GM19455 (cell line): ENCODE measurements around the gene MICAL3.
"Not testable (repeated sequence)": the region's sequence is repeated elsewhere in the genome, so short reads cannot be mapped to it uniquely, and the experiment has no call there.

Experiments
- ATAC-seq: cut with Tn5 transposase; IDR thresholded peaks from one replicate; pipeline ENCODE4 v1.9.1; 2021; ENCODE audit not compliant: unreplicated experiment

MICAL3 gene

DNA sequence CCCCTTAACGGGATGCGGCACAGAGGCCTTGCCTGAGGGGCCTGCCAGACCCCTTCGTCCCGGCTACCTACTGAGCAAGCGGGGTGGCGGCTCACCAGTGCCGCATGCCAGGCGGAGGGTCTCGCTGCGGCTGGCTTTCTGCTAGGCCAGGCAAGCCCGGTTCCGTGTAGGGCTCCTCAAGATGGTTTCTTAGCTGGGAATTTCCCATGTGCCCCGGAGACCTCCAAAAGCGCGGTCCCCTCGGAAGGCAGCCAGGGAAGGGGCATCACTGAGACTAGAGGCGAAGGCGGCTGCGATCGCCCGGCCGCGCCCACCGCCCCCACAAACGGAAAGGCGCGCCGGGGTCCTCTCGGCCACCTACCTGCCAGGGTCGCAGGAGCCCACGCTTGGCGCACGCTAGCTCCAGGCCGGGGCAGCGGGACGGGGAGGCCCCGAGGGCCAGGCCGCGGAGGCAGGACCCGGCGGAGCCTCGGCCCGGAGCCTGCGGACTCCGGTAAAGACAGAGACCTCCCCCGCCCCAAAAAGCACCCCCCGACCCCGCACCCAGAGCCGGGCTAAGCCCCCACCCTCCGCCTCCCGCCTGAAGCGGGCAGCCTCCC, 23.8 kb downstream of the MICAL3 start:
- ATAC-seq = no peak

DNA sequence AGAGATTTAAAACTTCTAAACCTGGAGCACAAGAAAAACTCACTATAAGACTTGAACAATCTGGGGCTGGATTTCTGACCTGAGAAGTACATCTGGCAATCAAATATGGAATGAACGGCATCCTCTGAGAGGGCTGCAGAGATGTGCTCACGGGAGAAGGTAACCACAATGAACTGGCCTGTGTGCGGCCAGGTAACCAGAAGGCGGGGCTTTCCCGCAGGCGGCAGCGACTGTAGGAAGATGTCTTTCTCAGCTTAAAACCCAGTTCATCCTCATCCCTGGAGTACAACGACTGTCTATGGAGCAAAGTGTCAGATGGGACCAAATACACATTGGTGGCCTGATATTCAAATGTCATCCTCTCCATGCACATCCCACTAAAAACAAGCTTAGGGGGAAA, 24.5 kb downstream of the MICAL3 start:
- ATAC-seq = no peak

DNA sequence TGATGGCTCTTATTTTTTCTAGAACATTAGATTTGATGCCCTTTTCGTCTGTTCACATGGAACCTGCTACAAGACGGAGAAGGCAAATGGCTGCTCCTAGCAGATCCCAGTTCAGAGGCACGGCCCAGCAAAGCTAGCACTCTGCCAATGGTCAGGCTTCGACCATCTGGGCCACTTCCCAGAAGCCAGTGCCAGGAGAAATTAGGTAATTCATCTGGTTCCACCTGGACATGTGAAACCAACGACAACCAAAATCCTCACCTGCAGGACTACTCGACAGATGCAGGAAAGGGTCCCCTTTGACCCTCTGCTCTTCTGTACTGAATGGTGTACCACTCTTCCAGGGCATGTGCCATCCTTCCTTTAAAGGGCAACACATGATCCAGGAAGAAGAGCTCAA, 25.4 kb downstream of the MICAL3 start:
- ATAC-seq = no peak

DNA sequence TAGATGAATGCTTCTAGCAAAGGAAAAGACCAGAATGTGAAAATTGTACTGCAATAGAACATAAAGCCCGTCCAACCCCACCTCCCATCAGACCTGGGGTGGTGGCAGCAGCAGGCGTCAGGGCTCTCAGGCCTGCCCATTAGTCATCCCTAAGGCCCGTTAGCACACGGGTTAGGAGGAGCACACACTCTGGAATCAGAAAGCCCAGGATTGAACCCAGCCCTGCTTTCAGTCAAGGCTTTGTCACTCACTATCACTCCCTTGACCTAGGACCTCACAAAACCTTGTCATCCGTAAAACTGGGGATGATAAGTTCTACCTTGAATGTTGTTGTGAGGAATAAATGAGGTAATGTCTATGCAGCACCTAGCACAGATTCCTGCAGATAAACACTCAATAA, 26.9 kb downstream of the MICAL3 start:
- no peak for ATAC-seq

DNA sequence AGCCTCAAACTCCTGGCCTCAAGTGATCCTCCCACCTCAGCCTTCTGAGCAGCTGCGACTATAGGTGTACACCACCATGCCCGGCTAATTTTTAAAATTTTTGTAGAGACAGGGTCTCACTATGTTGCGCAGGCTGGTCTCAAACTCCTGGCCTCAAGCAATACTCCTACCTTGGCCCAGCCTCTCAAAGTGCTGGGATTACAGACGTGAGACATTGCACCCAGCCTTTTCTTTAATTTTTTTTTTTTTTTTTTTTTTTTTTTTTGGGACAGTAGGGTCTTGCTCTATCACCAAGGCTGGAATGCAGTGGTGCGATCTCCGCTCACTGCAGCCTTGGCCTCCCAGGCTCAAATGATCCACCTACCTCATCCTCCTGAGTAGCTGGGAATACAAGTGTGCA, 29.1 kb downstream of the MICAL3 start:
- not testable (repeated sequence) for ATAC-seq

DNA sequence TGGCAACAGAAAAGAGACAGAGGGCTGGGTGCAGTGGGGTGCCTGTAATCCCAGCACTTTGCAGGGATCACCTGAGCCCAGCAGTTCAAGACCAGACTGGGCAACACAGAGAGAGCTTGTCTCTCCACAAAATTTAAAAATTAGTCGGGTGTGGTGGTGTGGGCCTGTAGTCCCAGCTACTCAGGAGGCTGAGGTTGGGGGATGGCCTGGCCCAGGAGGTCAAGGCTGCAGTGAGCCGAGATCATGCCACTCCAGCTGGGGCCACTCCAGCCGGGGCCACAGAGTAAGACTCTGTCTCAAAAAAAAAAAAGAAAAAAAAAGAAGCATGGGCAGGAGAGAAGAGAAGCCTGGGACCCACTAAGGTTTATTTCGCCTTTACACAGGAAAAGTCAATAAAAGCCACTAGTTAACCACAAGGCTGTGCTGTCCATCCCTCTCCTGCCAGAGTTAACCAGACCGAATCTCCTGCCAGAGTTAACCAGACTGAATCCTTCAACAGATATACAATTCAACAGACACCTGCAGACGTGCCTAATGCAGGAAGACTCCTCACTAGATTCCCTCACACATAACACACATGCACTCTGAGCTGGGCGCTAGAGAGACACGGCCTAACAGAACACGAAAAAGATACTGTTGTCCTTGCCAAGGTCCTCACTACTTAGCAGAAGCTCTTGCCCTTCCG, 29.8 kb downstream of the MICAL3 start:
- no peak for ATAC-seq

DNA sequence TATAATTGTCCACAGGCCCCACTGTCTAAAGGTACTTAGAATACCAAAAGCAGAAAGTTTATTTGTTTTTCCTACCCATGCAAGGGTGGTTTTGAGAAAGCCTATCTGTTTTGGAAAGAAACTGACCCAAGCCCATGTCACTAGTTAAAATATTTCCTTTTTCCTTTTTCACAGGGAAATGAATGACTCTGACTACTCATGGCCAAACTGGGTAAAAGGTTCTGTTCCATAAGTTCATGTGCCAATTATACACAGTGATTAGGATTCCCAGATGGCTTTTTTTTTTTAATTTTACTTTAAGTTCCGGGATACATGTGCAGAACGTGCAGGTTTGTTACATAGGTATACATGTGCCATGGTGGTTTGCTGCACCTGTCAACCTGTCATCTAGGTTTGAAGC, 31.4 kb downstream of the MICAL3 start:
- ATAC-seq = not testable (repeated sequence)

DNA sequence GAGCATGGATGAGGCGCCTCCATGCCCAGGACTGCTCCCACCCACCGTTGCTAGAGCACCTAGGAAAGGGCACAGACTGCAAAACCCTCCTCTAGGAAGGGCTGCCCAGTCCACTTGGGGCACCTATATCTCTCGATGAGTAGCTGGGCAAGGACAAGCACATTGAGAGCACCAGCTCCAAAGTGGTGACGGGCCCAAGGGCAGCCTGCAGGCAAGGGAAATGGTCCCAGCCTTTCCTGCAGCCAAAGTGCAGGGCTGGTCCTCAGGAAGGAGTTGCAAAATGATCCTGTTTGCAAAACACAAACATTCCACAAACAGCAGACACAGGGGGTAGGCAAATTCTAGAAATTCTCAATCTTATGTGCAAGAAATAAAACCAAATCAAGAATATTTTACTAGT, 32.4 kb downstream of the MICAL3 start:
- ATAC-seq = not testable (repeated sequence)

DNA sequence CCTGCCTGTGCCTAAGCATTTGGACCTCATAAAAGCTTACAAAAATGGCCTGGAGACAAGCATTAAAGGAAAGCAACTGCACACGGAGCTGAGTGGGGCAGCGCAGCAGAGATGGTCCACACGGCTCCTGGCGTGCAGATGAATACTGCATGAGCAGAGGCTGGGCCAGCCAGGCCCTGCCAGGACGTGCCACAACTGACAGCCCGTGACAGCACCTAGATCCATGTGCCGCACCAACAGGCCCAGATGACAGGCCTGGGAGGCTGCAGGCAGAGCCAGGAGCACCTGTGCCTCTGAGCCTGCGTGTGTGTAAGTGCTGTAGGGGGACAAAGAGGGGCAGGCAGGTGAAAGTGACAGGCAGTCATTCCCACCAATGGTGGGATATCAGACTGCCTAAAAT, 33.4 kb downstream of the MICAL3 start:
- no peak for ATAC-seq

DNA sequence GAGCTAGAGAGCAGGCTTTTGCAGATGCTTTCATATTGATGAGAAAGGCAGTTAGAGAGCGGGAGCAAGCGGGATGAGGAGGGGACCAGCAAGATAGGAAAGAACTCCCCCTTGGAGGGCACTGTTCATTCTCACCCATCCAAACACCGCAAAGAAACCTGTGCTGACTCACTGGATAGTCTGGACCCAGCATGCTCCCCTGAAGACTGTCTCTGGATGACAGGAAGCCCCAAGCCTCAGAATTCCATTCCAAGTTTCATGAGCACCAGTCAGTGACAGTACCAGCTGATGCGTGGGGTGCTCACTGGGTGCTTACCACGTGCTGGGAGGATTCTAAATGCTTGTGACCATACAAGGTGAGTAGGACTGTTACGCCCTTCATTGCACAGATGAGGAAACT, 34.2 kb downstream of the MICAL3 start:
- no peak for ATAC-seq

DNA sequence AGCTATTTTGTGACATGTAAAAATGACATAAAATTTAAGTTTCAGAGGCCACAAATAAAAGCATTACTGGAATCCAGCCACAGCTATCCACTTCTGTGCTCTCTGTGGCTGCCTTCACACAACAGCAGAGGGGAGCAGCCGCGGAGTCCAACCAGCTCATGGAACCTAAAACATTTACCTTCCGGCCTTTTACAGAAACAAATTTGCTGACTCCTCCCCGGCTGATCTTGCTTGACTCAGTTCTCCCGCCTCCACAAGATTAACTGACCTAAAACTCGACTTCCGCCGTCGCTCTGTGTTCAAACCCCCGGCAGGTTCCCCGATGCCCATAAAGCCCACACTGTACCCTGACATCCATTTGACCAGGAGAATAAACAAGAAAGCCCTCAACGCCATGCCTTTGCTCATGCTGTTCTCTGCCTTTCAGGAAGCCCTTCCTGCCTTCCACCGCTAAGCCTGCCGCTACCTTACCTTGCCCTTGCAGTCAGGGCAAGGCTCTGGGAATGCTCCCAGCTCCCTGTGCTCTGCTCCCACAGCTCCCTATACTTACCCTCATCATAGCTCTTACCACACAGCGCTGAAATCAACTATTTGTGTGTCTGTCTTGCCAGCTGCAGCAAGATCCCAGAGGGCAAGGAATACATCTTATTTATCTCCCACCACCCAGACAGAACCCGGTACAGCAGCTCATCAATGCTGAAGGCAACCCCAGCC, 35.4 kb downstream of the MICAL3 start:
- no peak for ATAC-seq

DNA sequence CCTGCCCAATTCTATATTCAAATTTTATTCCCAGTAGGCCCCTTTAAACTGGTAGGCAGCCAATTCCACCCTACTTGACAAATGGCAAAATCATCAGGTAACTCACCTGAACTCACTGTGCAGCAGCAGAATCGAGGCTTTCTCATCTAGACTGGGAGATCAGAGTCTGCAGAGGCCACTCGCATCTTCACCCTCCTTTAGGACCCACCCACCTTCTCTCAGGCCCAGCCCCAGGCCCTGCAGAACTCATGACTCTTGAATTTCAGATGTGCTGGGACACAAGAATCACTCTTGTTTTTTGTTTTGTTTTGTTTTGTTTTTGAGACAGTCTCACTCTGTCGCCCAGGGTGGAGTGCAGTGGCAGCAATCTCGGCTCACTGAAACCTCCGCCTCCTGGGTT, 38.8 kb downstream of the MICAL3 start:
- no peak for ATAC-seq

DNA sequence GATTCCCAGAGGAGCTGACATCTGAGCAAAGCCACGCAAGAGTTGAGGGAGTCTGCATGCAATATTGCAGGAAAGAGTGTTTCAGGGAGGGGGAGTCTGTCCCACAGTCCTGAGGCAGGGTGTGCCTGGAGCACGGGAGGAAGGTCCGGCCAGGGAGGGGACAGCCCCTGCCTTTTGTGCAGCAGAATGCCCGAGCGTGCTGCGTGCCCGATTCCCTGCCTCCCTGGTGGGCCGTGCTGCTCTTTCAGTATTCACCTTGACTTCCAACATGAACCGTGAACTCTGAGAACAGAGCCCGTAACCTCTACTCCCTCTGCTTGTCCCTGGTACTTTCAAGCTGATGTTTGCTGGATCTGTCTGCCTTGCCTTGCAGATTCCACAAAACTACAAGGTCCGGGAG, 39.3 kb downstream of the MICAL3 start:
- ATAC-seq = not testable (repeated sequence)

DNA sequence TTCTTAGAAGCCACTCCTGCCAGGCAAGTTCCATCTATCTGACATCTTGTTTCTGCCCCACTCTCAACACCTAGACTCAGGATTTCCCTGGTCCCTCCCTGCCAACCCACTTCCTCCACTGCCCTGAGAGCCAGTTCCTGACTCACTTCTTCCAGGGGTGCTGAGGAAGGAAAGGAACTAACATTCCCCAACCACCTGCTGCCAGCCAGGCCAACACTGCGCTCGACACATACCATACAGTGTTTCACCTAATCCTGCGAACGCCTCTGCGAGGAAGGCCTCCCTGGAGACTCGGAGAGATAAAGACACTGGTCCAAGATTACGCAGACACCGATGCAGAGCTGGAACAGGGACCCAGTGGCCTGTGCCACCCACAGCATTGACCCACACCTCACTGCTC, 40.2 kb downstream of the MICAL3 start:
- no peak for ATAC-seq

DNA sequence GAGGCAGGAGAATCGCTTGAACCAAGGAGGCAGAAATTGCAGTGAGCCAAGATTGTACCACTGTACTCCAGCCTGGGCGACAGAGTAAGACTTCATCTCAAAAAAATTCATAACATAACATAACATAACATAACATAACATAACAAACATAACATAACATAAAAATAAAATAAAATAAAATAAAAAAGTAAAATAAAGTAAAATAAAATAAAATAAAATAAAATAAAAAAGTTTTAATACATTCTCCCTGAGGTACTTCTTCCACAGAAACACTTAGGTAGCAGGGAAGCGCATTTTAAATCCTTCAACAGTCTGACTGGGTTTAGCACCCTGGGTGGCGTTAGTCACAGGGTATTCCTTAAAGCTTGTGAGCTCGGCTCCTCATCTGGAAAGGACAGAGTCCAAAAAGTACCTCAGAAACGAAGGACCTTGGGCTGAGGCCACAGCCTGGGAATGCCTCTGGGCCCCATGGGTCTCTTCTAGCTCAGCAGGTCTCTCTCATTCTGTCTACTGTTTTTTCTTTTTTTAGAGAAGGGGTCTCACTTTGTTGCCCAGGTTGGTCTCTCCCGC, 41.7 kb downstream of the MICAL3 start:
- ATAC-seq = no peak

DNA sequence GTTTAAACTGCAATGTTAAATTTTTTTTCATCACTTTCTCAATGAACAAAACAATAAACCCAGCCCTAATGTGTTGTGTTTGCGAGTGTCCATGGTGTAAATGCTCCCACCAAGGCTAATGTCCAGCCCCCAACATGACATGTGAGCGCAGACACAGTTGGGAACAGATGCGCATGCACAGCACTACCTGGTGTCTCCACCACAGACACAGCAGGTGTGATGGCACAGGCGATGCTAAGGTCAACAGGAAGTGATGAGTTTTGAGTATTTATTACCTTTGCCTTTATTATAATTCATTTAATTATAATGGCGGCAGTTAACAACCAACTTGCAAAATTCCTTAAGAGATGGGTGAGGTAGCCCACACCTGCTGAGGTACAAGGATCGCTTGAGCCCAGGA, 42.9 kb downstream of the MICAL3 start:
- no peak for ATAC-seq

DNA sequence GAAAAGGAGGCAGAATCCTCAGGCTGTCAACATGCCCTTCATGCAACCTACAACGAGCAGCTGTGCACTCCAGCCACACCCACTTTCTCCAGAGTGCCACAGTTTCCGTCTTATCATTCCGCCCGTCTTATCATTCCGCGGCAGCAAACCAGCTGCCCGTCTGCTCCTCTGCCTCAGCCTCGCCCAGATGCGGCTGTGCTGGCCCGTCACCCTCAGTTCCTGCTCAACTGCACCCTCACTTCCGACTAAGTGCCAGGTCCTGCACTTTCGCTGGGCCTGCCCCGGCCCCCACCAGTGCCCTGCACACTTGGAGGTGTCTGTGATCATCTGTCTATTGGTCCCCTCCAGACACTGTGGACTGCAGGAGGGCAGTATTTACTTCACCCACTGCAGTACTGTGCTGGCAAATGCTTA, 43.7 kb downstream of the MICAL3 start:
- no peak for ATAC-seq

DNA sequence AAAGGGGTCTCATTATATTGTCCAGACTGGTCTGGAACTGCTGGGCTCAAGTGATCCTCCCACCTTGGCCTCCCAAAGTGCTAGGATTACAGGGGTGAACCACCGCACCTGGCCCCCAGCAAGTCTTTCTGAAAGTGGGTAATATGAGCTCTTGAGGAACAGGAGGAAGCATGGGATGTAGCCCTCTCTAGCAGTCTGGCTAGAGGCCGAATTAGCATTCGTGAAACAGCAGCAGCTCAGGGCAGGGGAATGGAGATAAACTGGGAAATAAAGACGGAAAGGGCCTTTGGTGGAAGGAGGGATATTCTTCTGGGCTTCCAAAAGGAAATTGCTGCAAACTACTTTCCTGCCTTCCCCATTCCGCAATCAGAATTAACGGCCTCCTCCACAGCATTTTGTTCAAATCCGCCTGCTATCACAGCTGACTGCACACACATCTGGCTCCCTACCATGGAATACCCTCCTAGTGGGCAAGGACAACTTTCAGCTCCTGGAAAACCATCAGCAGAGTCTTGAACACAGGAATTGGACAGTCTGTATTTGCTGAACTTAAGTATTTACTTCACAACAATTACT, 44.3 kb downstream of the MICAL3 start:
- no peak for ATAC-seq

DNA sequence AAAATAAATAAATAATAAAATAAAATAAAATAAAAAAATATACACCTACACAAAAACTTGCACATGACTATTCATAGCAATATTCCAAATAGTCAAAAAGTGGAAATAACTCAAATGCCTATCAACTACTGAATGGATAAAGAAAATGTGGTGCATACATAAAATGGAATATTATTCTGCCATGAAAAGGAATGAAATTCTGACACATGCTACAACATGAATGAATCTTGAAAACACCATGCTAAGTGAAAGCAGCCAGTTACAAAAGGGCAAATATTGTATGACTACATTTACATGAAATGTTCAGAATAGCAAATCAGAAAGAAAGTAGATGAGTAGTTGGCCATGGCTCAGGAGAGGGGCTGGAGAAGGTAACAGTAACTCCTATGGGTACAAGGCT, 46.3 kb downstream of the MICAL3 start:
- ATAC-seq = no peak

DNA sequence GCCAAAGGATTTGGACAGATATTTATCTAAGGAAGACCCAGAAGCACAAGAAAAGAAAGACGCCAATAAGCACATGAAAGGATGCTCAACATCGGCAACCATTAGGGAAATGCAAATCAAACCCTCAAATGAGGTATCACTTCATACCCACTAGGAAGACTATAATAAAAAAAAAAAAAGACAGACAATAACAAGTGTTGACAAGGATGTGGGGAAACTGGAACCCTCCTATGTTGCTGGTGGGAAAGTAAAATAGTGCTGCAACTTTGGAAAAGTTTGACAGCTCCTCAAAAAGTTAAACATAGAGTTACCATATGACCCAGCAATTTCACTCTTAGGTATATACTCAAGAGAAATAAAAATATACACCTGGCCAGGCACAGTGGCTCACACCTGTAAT, 47.0 kb downstream of the MICAL3 start:
- no peak for ATAC-seq

DNA sequence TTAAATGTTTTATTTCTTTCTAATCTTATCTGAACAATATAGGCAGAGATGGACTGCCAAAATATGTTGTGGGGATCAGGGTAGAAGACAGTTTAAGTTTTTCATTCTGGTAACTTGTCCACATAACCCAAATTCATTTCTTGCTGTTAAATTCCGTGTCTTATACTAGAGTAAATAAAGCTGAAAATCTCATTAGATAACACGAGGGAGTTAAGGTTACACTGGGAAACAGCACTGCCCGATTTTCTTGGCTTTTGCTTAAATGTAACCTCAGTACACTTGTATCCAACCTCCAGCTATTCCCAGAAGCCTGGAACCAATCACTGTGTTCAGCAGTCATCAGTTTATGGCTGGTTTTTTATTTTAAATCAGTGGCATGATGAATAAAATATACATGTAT, 48.2 kb downstream of the MICAL3 start:
- ATAC-seq = no peak
